Measurements from ENCODE around the gene TNFSF10. TPM values are rescaled to one million over a fixed set of nuclear protein-coding genes. Genes with fewer than 3 reads are reported as not detected.

Gene TNFSF10
- total RNA-seq, 2 donors from 2014 or later: 57.2 to 118 TPM

GRCh38 chr3:172520301-172520831 lies 2.9 kb downstream of the TNFSF10 start:
- peak; percentile 56 for DNase-seq
- no peak for TF ChIP-seq CTCF (IDR thresholded peaks at IDR 0.05)
- H3K9ac ChIP-seq (ENCODE audit: low read depth in 2 of 2, low read length in 2 of 2): peak overlapping the region in 1 of 2 donors; percentile 60
- no peaks in the 10 kb centered on the region for H3K9me3 ChIP-seq
- peak overlapping the region; percentile 46 for H3K4me3 ChIP-seq
- H3K4me1 ChIP-seq: peaks cover 13% of the 10 kb centered on the region
- H3K36me3 ChIP-seq: no peaks in the 10 kb centered on the region
- intact Hi-C loops (cut with DNase I): no loop called here
- no peaks in the 10 kb centered on the region for H3K27me3 ChIP-seq
- H3K27ac ChIP-seq: peak overlapping the region; percentile 88

- no peaks in the 10 kb centered on the region for H3K36me3 ChIP-seq
- H3K9me3 ChIP-seq: no peaks in the 10 kb centered on the region
- peak overlapping the region; percentile 88 for H3K27ac ChIP-seq
- intact Hi-C loops (cut with DNase I): no loop called here
- H3K4me1 ChIP-seq: peaks cover 13% of the 10 kb centered on the region
- H3K4me3 ChIP-seq: peak overlapping the region; percentile 46
- H3K27me3 ChIP-seq: no peaks in the 10 kb centered on the region
- peak overlapping the region in 1 of 2 donors; percentile 83 for H3K9ac ChIP-seq (ENCODE audit: low read depth in 2 of 2, low read length in 2 of 2)
- no peak for TF ChIP-seq CTCF (IDR thresholded peaks at IDR 0.05)
- no peak for DNase-seq
Measured at GRCh38 chr3:172519740-172520139, 3.5 kb downstream of the TNFSF10 start.

- H3K36me3 ChIP-seq: no peaks in the 10 kb centered on the region
- no peaks in the 10 kb centered on the region for H3K9me3 ChIP-seq
- DNase-seq: no peak
- H3K9ac ChIP-seq (ENCODE audit: low read depth in 2 of 2, low read length in 2 of 2): no peak overlapping the region
- peak overlapping the region; percentile 79 for H3K27ac ChIP-seq
- H3K27me3 ChIP-seq: no peaks in the 10 kb centered on the region
- no peak overlapping the region for H3K4me3 ChIP-seq
- peaks cover 19% of the 10 kb centered on the region for H3K4me1 ChIP-seq
- no peak for TF ChIP-seq CTCF (IDR thresholded peaks at IDR 0.05)
- intact Hi-C loops (cut with DNase I): no loop called here
Measured at GRCh38 chr3:172518929-172519640, 4.1 kb downstream of the TNFSF10 start.

- Histone ChIP-seq H3K9ac (ENCODE audit: low read depth in 2 of 2, low read length in 2 of 2) (peak overlapping the region in 1 of 2 donors; percentile 91), H3K36me3 (no peaks in the 10 kb centered on the region), H3K27ac (peak overlapping the region; percentile 79), H3K9me3 (no peaks in the 10 kb centered on the region), H3K4me3 (no peak overlapping the region), H3K4me1 (peaks cover 28% of the 10 kb centered on the region), H3K27me3 (no peaks in the 10 kb centered on the region)
- TF ChIP-seq CTCF (IDR thresholded peaks at IDR 0.05): no peak
- no peak for DNase-seq
- intact Hi-C loops (cut with DNase I): no loop called here
Measured at GRCh38 chr3:172517859-172518466, 5.3 kb downstream of the TNFSF10 start.

- TF ChIP-seq CTCF (IDR thresholded peaks at IDR 0.05): no peak
- H3K9ac ChIP-seq (ENCODE audit: low read depth in 2 of 2, low read length in 2 of 2): peak overlapping the region in 1 of 2 donors; percentile 91
- H3K36me3 ChIP-seq: peaks cover 3% of the 10 kb centered on the region
- peaks cover 31% of the 10 kb centered on the region for H3K4me1 ChIP-seq
- no peak overlapping the region for H3K4me3 ChIP-seq
- H3K27me3 ChIP-seq: no peaks in the 10 kb centered on the region
- H3K9me3 ChIP-seq: no peaks in the 10 kb centered on the region
- DNase-seq: peak; percentile 88
- H3K27ac ChIP-seq: peak overlapping the region; percentile 79
- intact Hi-C loops (cut with DNase I): no loop called here
Measured at GRCh38 chr3:172516318-172517214, 6.7 kb downstream of the TNFSF10 start.

Measured in colonic mucosa (tissue), 4 donors.